ENCODE results near the gene LRP1B.
"Not testable (repeated sequence)": the region's sequence is repeated elsewhere in the genome, so short reads cannot be mapped to it uniquely, and the experiment has no call there.

Gene LRP1B

GRCh38 chr2:141856215-141856919 is 274.4 kb downstream of the LRP1B start:
- H3K4me3 ChIP-seq (replicated peaks; ENCODE audit: low read depth, low read length): no peak overlapping the region
- TF ChIP-seq CTCF (IDR thresholded peaks at IDR 0.05; ENCODE audit: low read depth, low read length, missing control alignments): no peak
- no peak for DNase-seq (ENCODE audit: extremely low read depth, low read depth)

- H3K4me3 ChIP-seq (replicated peaks; ENCODE audit: low read depth, low read length): no peak overlapping the region
- no peak for TF ChIP-seq CTCF (IDR thresholded peaks at IDR 0.05; ENCODE audit: low read depth, low read length, missing control alignments)
- DNase-seq (ENCODE audit: extremely low read depth, low read depth): no peak
These were observed 282.6 kb downstream of the LRP1B start for GRCh38 chr2:141848191-141848590.

- no peak for DNase-seq (ENCODE audit: extremely low read depth, low read depth)
- TF ChIP-seq CTCF (IDR thresholded peaks at IDR 0.05; ENCODE audit: low read depth, low read length, missing control alignments): no peak
- H3K4me3 ChIP-seq (replicated peaks; ENCODE audit: low read depth, low read length): no peak overlapping the region
These were observed 286.6 kb downstream of the LRP1B start for GRCh38 chr2:141844231-141844630.

- TF ChIP-seq CTCF (IDR thresholded peaks at IDR 0.05; ENCODE audit: low read depth, low read length, missing control alignments): no peak
- H3K4me3 ChIP-seq (replicated peaks; ENCODE audit: low read depth, low read length): no peak overlapping the region
- no peak for DNase-seq (ENCODE audit: extremely low read depth, low read depth)
These were observed 295.7 kb downstream of the LRP1B start for GRCh38 chr2:141835103-141835502.

- no peak overlapping the region for H3K4me3 ChIP-seq (replicated peaks; ENCODE audit: low read depth, low read length)
- no peak for DNase-seq (ENCODE audit: extremely low read depth, low read depth)
- no peak for TF ChIP-seq CTCF (IDR thresholded peaks at IDR 0.05; ENCODE audit: low read depth, low read length, missing control alignments)
These were observed 302.1 kb downstream of the LRP1B start for GRCh38 chr2:141828761-141829160.

- no peak for TF ChIP-seq CTCF (IDR thresholded peaks at IDR 0.05; ENCODE audit: low read depth, low read length, missing control alignments)
- H3K4me3 ChIP-seq (replicated peaks; ENCODE audit: low read depth, low read length): no peak overlapping the region
- DNase-seq (ENCODE audit: extremely low read depth, low read depth): no peak
These were observed 306.0 kb downstream of the LRP1B start for GRCh38 chr2:141824790-141825189.

GRCh38 chr2:141820893-141821292 is 309.9 kb downstream of the LRP1B start:
- TF ChIP-seq CTCF (IDR thresholded peaks at IDR 0.05; ENCODE audit: low read depth, low read length, missing control alignments): no peak
- H3K4me3 ChIP-seq (replicated peaks; ENCODE audit: low read depth, low read length): no peak overlapping the region
- no peak for DNase-seq (ENCODE audit: extremely low read depth, low read depth)

- not testable (repeated sequence) for H3K4me3 ChIP-seq (replicated peaks; ENCODE audit: low read depth, low read length); DNase-seq (ENCODE audit: extremely low read depth, low read depth)
These were observed 315.5 kb downstream of the LRP1B start for GRCh38 chr2:141815320-141815719.
